HCT116 (cell line): ENCODE data around the gene SIVA1. TPM values are rescaled to one million over a fixed set of nuclear protein-coding genes. Genes with fewer than 3 reads are reported as not detected.

Experiments used
- ATAC-seq: fragments of 200-7000 bp; cut with Tn5 transposase; 2 replicates; pipeline ENCODE4 v1.9.1; 2020; ENCODE audit warnings: mild to moderate bottlenecking, moderate library complexity
- BruUV-seq: library from RNA; stranded (reverse); fragments of 400-500 nt; replicated peaks from 2 replicates; lab custom pipeline; 2021; lab: Mats Ljungman, UMichigan
- CTCF ChIA-PET: fragments of 300-600 bp; sonication (Branson Sonifier 250); formaldehyde crosslinking; loops from one replicate; lab custom pipeline; 2021; ENCODE audit warnings: antibody characterized with exemption; lab: Charles Lee
- POLR2A ChIA-PET: fragments of 300-600, 350-600 bp; sonication (Branson Sonifier 250); formaldehyde crosslinking; loops from one replicate; lab custom pipeline; 2021; ENCODE audit warnings: antibody characterized with exemption; lab: Charles Lee
- RAD21 ChIA-PET, 2 experiments: fragments of 300-600 bp; sonication (Branson Sonifier 250); formaldehyde crosslinking; loops; one replicate each; lab custom pipeline; 2023; ENCODE audit warnings: low total read pairs in 2 of 2; ENCODE audit not compliant: uncharacterized antibody in 2 of 2, unreplicated experiment in 2 of 2, low non-redundant PET in 1 of 2; lab: Charles Lee
- DNase-seq: peaks from one replicate; pipeline ENCODE4 v3.0.0-alpha.2; 2010; ENCODE audit warnings: low read depth, low spot score
- H2AFZ ChIP-seq: fragments of 200-600 bp; shearing (Covaris generic), sonication (generic); 2 replicates; pipeline ENCODE4 v1.6.1; 2017; ENCODE audit warnings: low read depth, mixed run types, mixed read lengths, antibody characterized with exemption, low read length; ENCODE audit not compliant: poor library complexity, severe bottlenecking
- H3K27ac ChIP-seq: 2 replicates; pipeline ENCODE4 v1.5.1; 2012; ENCODE audit warnings: low read depth, low read length
- H3K27me3 ChIP-seq: fragments of 200-600 bp; sonication (generic); 2 replicates; pipeline ENCODE4 v1.6.1; 2016; ENCODE audit warnings: mixed run types, low read length, mixed read lengths; ENCODE audit not compliant: insufficient read depth
- H3K36me3 ChIP-seq, 2 experiments: fragments of 200-500 bp in 1 of 2; fragments of 200-600 bp in 1 of 2; sonication (Bioruptor generic) in 1 of 2; sonication (generic) in 1 of 2; 2 replicates each; pipeline versions ENCODE4 v1.5.1 to v1.6.1; 2014 to 2016; ENCODE audit warnings: low read length in 2 of 2, inconsistent platforms in 1 of 2, mixed read lengths in 1 of 2, mixed run types in 1 of 2; ENCODE audit not compliant: insufficient read depth in 2 of 2, control insufficient read depth in 1 of 2
- H3K4me1 ChIP-seq, 2 experiments: fragments of 200-600 bp in 1 of 2; sonication (generic) in 1 of 2; 2 replicates each; pipeline versions ENCODE4 v1.5.1 to v1.6.1; 2012 to 2017; ENCODE audit warnings: low read length in 2 of 2, inconsistent platforms in 1 of 2, mild to moderate bottlenecking in 1 of 2, mixed read lengths in 1 of 2, mixed run types in 1 of 2, moderate library complexity in 1 of 2; ENCODE audit not compliant: insufficient read depth in 2 of 2, control insufficient read depth in 1 of 2
- H3K4me2 ChIP-seq: fragments of 200-600 bp; sonication (generic); 2 replicates; pipeline ENCODE4 v1.6.1; 2017; ENCODE audit warnings: mixed run types, low read length, mixed read lengths
- H3K4me3 ChIP-seq, 2 experiments: fragments of 200-600 bp in 1 of 2; sonication (generic) in 1 of 2; replicated peaks in 1 of 2; 2 replicates each; pipeline ENCODE4 v1.5.1; 2011 to 2016; ENCODE audit warnings: low read length in 2 of 2, control low read depth in 1 of 2, low read depth in 1 of 2, mild to moderate bottlenecking in 1 of 2, mixed read lengths in 1 of 2, mixed run types in 1 of 2
- H3K79me2 ChIP-seq: fragments of 200-600 bp; sonication (generic); 2 replicates; pipeline ENCODE4 v1.6.1; 2017; ENCODE audit warnings: mild to moderate bottlenecking, mixed run types, low read length, moderate library complexity, mixed read lengths; ENCODE audit not compliant: insufficient read depth
- H3K9ac ChIP-seq: fragments of 200-600 bp; sonication (generic); 2 replicates; pipeline ENCODE4 v1.6.1; 2016; ENCODE audit warnings: low read length, mixed read lengths
- H3K9me2 ChIP-seq: fragments of 200-600 bp; sonication (generic), shearing (Covaris generic); 2 replicates; pipeline ENCODE4 v1.6.1; 2017; ENCODE audit warnings: mixed run types, mild to moderate bottlenecking, moderate library complexity; ENCODE audit not compliant: insufficient read depth
- H3K9me3 ChIP-seq, 2 experiments: fragments of 200-500 bp in 1 of 2; fragments of 200-600 bp in 1 of 2; sonication (Bioruptor generic) in 1 of 2; sonication (generic) in 1 of 2; 2 replicates each; pipeline ENCODE4 v1.6.1; 2014 to 2017; ENCODE audit warnings: low read length in 2 of 2, mixed read lengths in 2 of 2, inconsistent platforms in 1 of 2, low read depth in 1 of 2, mild to moderate bottlenecking in 1 of 2, mixed run types in 1 of 2, moderate library complexity in 1 of 2; ENCODE audit not compliant: control insufficient read depth in 1 of 2, insufficient read depth in 1 of 2
- H4K20me1 ChIP-seq: fragments of 200-600 bp; sonication (generic), shearing (Covaris generic); 2 replicates; pipeline ENCODE4 v1.6.1; 2017; ENCODE audit warnings: mixed run types, mild to moderate bottlenecking, moderate library complexity; ENCODE audit not compliant: insufficient read depth
- CBX3 ChIP-seq: IDR thresholded peaks from 2 replicates; pipeline ENCODE4 v1.6.1; 2012; ENCODE audit warnings: low read depth
- CEBPB ChIP-seq: IDR thresholded peaks from 2 replicates; pipeline ENCODE4 v1.6.1; 2012; ENCODE audit warnings: low read depth
- EGR1 ChIP-seq: IDR thresholded peaks from 2 replicates; pipeline ENCODE4 v1.6.1; 2012; ENCODE audit warnings: low read depth
- ELF1 ChIP-seq: IDR thresholded peaks from 2 replicates; pipeline ENCODE4 v1.6.1; 2012; ENCODE audit warnings: low read depth, borderline replicate concordance
- EZH2 ChIP-seq: fragments of 200-600 bp; sonication (generic); IDR thresholded peaks from 2 replicates; pipeline ENCODE4 v1.6.1; 2017; ENCODE audit warnings: antibody characterized with exemption, mixed run types
- EZH2phosphoT487 ChIP-seq: fragments of 200-600 bp; IDR thresholded peaks from 2 replicates; pipeline ENCODE4 v1.6.1; 2018; ENCODE audit warnings: antibody characterized with exemption, borderline replicate concordance
- FOSL1 ChIP-seq: IDR thresholded peaks from 2 replicates; pipeline ENCODE4 v1.6.1; 2012; ENCODE audit warnings: low read depth
- JUND ChIP-seq: IDR thresholded peaks from 2 replicates; pipeline ENCODE4 v1.6.1; 2012
- POLR2A ChIP-seq: IDR thresholded peaks from 2 replicates; pipeline ENCODE4 v1.7.0; 2011; ENCODE audit warnings: borderline replicate concordance; ENCODE audit not compliant: insufficient read depth, insufficient read length; ENCODE audit errors: extremely low read depth
- RAD21 ChIP-seq: IDR thresholded peaks from 2 replicates; pipeline ENCODE4 v1.6.1; 2012; ENCODE audit warnings: low read depth, mild to moderate bottlenecking
- REST ChIP-seq: IDR thresholded peaks from 2 replicates; pipeline ENCODE4 v1.6.1; 2012; ENCODE audit warnings: low read depth
- SIN3A ChIP-seq: IDR thresholded peaks from 2 replicates; pipeline ENCODE4 v1.6.1; 2012; ENCODE audit warnings: low read depth
- SP1 ChIP-seq: IDR thresholded peaks from 2 replicates; pipeline ENCODE4 v1.6.1; 2012; ENCODE audit warnings: low read depth
- TCF7L2 ChIP-seq: IDR thresholded peaks from 2 replicates; pipeline ENCODE4 v1.7.0; 2011; ENCODE audit warnings: borderline replicate concordance, inconsistent platforms; ENCODE audit not compliant: insufficient read depth, insufficient read length; ENCODE audit errors: extremely low read depth
- YY1 ChIP-seq: IDR thresholded peaks from 2 replicates; pipeline ENCODE4 v1.6.1; 2011; ENCODE audit warnings: low read length, low read depth, moderate library complexity, mild to moderate bottlenecking; ENCODE audit not compliant: insufficient replicate concordance; ENCODE audit errors: extremely low read depth
- ZFX ChIP-seq: fragments of 450-650 bp; IDR thresholded peaks from 2 replicates; pipeline ENCODE4 v1.6.1; 2017
- ZNF274 ChIP-seq: fragments of 200-500 bp; sonication (Bioruptor generic); IDR thresholded peaks from 2 replicates; pipeline ENCODE4 v1.6.1; 2014; ENCODE audit warnings: mild to moderate bottlenecking, low read depth, low read length, inconsistent platforms
- intact Hi-C: fragments of 100-400 bp; cut with micrococcal nuclease; formaldehyde crosslinking; loops from 2 replicates; pipeline ENCODE4 v1.10.0; 2022
- total RNA-seq: library from RNA; stranded (reverse); gene quantifications from one replicate; pipeline ENCODE4 v1.2.1, GENCODE V29; 2021; ENCODE audit not compliant: unreplicated experiment
- TF ChIP-seq, protein P1 (sequence below): IDR thresholded peaks from 2 replicates; pipeline ENCODE4 v1.6.1; 2011; ENCODE audit warnings: mild to moderate bottlenecking, low read length, moderate library complexity; ENCODE audit not compliant: insufficient replicate concordance; ENCODE audit errors: extremely low read depth
- TF ChIP-seq, protein P2 (sequence below): IDR thresholded peaks from 2 replicates; pipeline ENCODE4 v1.6.1; 2012

The SIVA1 gene
- total RNA-seq, 1 experiment from 2014 or later = 141 TPM

- ChIA-PET POLR2A (no interaction called here), RAD21 (no interaction called here), CTCF (no interaction called here)
- Histone ChIP-seq H3K4me2 (no peak overlapping the region), H3K27ac (no peak overlapping the region), H3K27me3 (no peaks in the 10 kb centered on the region), H3K9me3 (no peaks in the 10 kb centered on the region), H3K9me2 (no peaks in the 10 kb centered on the region), H3K4me1 (no peaks in the 10 kb centered on the region), H3K4me3 (no peak overlapping the region), H2AFZ (no peak overlapping the region), H3K36me3 (peaks cover 2 to 10% of the 10 kb centered on the region in 2 experiments; a peak in 3 of 4 replicates), H4K20me1 (no peaks in the 10 kb centered on the region), H3K79me2 (peaks cover 49% of the 10 kb centered on the region; the same call in 1 of the 2 replicates), H3K9ac (no peak overlapping the region)
- TF ChIP-seq EGR1 (no peak), FOSL1 (no peak), REST (no peak), RAD21 (no peak), CBX3 (no peak), POLR2A (no peak), SIN3A (no peak), EZH2phosphoT487 (no peak), JUND (no peak), YY1 (no peak), CEBPB (no peak), ZNF274 (no peak), SP1 (no peak), ZFX (no peak), EZH2 (no peak), TCF7L2 (no peak), ELF1 (no peak)
- TF ChIP-seq, protein P1, sequence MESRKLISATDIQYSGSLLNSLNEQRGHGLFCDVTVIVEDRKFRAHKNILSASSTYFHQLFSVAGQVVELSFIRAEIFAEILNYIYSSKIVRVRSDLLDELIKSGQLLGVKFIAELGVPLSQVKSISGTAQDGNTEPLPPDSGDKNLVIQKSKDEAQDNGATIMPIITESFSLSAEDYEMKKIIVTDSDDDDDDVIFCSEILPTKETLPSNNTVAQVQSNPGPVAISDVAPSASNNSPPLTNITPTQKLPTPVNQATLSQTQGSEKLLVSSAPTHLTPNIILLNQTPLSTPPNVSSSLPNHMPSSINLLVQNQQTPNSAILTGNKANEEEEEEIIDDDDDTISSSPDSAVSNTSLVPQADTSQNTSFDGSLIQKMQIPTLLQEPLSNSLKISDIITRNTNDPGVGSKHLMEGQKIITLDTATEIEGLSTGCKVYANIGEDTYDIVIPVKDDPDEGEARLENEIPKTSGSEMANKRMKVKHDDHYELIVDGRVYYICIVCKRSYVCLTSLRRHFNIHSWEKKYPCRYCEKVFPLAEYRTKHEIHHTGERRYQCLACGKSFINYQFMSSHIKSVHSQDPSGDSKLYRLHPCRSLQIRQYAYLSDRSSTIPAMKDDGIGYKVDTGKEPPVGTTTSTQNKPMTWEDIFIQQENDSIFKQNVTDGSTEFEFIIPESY = no peak
- TF ChIP-seq, protein P2, sequence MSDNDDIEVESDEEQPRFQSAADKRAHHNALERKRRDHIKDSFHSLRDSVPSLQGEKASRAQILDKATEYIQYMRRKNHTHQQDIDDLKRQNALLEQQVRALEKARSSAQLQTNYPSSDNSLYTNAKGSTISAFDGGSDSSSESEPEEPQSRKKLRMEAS = no peak
- no TSS peak for BruUV-seq
- DNase-seq = no peak
- intact Hi-C loops = no loop called here
- ATAC-seq = no peak
Measured at GRCh38 chr14:104786091-104786586, 33.2 kb downstream of the SIVA1 start.
